GM21529 (cell line): ENCODE data around the gene PDE7B.

Experiments
- ATAC-seq: cut with Tn5 transposase; IDR thresholded peaks from one replicate; pipeline ENCODE4 v1.9.1; 2021; ENCODE audit not compliant: unreplicated experiment

PDE7B gene

DNA sequence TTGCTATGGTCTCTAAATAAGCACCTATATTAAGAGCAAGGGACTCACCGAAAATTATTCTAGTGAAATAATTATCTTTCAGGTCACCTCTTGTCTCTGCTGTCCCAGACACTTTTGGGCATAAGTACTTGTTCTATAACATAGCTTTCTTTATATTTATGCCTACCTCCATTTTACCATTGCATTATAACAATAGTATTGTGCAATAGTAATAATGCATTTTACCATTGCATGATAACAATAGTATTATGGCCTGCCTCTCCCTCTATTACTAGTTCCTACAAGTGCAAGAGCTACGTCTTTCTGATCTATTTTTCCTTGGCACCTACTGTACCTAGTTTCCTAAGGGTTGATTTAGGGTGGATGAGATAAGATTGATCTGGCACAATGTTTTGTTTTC, 169.2 kb downstream of the PDE7B start:
- no peak for ATAC-seq

DNA sequence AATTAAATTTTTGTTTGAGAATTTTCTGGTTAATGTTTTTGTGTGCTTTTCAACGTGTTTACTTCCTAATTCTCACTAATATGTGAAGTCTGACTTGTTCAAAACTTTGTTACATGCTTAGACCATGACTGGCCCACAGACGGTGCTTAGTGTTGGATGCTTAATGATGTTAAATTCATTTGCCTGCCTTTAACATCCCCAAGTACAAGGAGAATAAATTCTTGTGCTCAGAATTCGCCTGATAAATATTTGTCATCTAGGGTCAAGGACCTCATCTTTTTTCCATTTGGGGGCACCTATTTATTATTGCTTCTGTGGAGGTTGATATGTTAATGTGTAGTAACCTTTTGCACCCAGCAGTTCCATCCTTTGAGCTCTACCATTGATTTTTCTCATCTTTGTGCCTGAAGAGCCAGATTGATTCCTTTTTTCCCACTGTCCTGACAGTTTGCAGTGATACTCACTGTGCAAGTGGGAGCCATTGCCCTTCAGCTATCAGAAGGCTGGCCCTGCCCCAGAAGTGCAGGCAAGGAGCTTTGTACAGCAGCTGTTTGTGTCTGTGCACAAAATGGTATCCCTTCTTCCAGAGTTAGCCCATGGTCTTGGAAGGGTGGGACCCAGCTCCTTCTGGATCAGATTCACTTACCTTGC, 170.8 kb downstream of the PDE7B start:
- no peak for ATAC-seq

DNA sequence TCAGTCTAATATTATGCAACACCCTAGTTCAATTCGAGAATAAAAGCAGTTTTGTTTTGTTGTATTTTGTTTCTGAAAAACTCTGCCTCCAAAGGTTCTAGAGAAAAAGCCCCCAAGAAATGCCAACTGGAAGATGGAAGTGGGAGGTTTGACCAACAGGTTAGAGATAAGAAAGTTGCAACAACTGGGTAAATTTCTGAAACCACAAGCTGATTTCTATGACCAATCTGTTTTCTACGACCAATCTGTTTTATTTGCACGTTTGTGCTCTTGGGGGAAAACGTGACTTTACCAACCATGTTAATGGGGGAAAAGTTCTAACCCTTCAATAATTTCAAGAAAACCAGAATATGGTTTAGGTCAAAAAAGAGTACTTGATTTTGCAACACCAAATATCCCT, 173.2 kb downstream of the PDE7B start:
- ATAC-seq, result no peak

DNA sequence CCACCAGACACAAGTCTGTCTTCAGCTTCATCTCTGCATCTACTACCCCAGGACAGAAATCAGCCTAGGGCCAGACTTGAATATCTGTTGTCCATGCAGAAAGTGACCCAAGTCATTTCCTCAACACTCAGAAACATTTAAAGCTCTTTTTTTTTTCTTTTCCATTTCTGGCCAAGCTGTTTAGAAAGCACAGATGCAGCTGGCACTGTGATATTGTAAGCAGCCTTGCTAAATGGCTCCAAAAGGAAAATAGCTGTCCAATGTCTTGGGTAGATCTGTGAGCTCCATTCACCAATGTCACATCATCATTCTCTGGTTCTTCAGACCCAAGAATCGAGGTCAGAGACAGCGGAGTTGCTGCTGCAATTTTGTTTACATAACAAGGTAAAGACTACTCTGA, 174.2 kb downstream of the PDE7B start:
- ATAC-seq, result no peak

DNA sequence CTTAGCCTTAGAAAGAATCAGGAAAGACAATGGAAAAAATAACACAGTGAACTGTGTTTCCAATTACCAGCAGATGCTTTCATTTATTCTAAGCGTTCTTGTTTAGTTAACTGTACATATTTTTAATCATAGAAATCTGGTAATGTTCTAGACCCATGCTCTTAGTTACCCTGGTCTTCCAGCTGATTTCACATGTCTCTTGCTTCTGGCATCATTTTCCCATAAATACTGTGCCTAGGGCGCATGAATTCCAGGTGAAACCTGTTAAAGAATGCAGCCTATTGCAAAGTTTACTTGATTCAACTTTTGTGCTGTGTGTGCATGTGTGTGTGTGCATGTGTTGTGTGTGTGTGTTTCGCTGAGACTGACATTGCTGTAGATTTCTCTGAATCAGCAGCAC, 178.6 kb downstream of the PDE7B start:
- ATAC-seq, result no peak

DNA sequence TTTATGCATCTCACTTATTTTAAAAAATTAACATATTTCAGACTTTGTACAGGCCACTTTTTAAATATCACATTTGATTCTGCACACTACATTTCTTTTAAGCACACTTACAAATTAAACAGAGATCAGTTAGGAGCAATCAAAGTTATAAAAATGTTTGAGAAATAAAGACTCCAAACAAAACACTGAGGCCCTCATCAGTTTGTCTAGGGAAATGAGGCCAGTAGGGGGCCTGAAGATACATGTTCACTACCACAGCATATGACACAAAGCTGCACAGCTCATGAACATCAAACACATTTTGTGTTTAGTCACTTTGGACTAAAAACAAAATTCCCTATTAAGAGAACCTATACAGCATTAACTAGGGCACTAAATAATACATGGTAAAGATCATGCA, 180.5 kb downstream of the PDE7B start:
- ATAC-seq, result no peak

DNA sequence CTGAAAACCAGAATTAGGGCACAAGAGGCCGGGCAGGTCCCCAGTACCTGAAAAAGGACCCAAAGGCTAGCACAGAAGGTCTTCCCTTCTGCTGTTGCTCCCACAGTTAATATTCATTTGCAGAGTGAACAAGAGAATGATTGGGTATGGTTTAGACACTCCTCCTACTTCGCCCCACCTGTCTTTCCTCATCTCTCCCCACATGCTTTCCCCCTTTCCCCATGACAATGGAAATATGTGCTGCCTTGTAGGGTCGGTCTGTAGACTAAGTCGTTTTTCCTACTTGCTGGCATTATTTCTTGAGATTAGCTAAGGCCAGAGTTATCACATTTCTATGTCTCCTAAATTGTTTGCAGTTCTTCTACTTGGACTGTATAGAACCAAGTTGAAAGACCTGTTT, 181.9 kb downstream of the PDE7B start:
- ATAC-seq, result no peak

DNA sequence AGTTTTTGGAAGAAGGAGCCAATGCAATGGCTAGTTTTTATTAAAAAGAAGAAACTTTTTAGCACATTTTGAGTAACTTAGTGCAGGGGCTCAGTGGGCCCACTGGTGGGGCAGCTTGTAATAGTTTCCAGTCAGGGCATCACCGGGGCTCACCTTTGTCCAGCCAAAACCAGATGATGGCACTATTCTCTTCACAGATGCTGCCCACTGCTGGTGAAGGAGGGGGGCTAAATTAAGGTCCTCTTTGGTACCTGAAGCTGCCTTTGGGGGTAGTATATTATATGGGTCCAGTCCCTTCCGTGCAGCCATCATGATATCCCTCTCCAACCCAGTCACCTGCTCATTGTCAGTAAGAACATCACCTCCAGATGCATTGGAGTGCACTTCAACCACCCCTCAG, 182.9 kb downstream of the PDE7B start:
- no peak for ATAC-seq

DNA sequence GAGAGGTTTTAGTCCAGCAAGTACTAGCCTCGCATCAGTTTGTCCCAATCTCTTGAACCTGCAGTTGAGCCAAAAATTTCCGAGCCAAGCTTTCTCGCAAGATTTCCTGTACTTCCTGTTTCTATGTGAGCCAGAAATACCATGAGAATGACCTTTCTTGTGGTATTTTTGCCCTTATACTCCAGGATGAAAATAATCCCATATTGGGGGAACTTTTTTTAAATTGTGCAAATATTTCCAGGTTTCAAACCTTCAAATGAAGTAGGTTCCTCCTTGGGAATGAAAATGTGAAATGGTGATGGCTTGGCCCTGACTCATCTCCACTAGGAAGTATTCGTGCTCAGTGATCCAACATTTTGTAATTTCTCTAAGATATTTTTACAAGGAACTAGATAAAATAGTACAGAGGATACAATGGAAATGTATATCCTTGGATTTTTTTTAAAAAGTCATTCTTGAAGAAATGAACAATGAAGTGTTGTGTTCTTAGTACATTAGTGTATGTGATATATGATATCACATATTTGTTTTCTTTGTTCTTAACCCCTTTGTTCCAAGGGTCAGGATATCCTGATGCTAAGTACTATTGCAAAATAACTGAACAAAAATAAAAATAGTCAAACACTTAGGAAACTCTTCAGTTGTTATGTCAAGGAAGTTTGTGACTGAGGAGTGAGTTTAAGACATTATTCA, 184.0 kb downstream of the PDE7B start:
- no peak for ATAC-seq

DNA sequence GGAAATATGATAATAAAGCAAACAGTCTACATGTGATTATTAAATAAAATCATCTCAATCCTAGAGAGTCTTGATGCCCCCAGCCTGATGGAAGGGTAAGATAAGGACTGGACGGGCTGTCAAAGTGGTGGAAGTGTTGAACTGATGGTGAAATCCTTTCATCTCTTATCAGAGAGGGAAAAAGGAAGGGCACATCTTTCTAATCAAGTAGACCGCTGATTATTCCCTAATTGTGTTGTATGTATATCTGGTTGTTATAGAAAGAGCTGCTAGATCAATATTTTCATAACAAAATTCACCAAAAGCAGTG, 184.5 kb downstream of the PDE7B start:
- no peak for ATAC-seq

DNA sequence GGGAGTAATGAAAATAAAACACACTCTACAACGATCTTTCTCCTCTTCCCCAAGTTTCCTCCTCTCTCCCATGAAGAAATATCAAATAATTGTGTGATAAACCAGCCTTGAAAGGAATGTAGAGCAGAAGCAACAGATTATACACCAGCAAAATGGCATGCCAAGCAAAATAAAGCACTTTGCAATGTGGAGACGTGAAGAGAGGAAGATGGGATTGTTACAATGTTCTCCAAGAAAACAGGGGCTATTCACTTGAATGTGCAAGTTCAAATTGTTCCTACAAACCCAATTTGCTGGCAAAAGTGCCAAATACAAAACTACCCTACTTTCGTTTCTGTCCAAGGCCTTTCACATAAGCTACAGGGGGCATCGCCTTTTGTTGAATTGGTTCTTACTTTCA, 185.1 kb downstream of the PDE7B start:
- ATAC-seq, result no peak

DNA sequence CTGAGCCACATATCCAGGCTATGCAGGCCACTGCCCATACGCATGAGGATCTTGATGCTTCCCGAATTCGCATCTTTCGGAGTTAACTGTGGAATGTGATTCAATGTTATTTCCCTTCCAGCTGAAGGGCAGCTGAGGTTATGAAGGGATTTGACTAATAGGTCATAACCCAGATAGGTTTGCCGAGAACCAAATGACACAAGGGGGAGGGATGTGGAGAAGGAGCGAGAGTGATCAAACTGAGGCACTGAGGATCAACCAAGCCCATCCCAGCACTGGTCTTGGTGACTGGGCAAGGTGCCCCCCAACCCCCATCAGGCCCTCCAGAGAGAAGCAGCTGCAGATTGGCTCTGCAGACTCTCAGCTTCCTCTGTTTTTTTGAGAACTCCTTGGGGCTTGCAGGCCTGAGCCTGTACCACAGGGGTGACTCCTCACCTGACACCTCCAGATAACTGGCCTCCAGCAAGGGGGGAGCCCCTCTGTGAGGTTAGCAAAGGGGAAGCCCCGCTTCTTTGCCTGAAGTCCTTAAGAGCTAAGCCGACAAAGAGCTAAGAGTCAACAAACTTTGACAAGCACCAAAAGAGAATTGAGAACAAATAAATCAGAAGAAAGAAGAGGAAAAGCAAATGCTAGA, 185.9 kb downstream of the PDE7B start:
- ATAC-seq, result peak; percentile 76

DNA sequence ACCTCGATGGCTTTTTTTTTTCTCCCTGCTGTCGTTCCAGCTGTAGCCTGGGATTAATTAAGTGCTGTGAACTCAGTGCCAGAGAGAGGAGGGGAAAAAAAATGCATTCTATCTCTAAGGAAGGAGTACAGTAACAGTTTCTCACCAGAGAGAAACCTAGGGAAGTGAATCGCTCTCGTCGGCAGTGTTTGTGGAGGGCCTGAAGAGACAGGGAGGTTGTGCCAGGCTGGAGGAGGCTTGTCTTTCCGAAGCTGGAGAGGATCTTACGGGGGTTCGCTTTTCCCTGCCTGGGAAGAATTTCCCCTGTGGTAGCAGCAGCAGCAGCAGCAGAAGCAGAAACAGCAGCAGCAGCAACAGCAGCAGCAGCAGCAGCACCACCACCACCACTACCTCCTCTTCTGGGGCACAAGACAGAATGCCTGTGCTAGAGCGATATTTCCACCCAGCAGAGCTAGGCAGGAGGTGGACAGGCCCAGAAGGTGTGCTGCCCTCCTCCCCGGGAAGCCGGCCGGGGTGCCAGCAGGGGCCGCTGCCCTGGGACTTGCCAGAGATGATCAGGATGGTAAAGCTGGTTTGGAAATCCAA, 186.5 kb downstream of the PDE7B start:
- ATAC-seq, result no peak

DNA sequence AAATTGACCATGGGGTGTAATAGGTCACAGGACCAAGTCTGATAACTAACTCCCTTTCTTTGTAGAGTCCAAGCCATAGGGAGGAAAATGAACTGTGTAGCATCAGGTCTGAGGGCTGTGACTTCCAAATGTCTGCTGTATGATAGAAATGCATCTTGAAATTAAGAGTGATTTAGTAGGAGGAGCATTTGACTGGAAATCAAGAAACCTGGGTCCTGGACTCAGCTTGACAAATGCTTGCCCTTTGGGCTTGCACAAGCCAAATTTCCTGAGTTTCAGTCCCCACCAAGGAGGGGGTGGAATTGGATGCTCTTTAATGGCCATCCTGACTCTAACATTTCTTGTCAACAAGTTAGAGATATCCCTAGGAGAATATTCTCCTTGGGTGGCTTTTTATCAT, 187.0 kb downstream of the PDE7B start:
- ATAC-seq, result no peak

DNA sequence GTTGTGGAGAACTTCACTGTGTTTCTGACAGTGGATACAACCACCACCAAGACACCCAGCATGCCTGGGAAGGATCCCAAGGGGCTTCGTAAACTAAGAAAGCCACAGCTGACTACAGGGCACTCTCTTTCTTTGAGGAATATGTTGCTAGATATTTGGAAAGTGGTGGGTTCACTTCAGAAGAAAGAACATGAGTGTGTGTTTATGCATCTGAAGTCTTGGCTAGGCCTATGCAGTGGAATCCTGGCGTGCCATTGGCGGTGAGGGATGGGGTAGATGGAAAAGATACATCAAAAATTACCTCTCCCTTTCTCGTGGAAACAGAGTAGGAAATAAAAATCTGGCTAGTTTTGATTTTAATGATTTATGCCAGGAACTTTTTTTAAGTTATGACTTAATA, 187.7 kb downstream of the PDE7B start:
- ATAC-seq, result no peak

DNA sequence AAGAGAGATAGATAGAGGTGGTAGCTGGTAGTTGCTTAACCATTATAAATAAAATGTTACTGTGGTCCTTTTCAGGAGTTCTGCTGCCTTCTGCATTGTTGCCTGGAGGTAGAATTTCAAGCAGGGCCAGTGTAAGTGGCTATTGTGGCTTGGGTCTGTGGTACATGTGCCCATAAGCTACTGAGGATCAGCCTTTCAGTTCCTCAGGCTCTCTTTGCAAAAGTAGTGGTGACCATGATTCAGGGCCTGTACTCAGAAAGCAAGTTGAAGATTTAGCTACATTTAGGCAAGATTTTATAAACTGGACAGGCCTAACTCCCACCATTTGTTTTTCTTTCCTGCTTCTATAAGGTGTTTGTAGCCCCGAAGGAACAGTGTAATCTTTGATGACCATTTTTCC, 199.0 kb downstream of the PDE7B start:
- ATAC-seq, result no peak

DNA sequence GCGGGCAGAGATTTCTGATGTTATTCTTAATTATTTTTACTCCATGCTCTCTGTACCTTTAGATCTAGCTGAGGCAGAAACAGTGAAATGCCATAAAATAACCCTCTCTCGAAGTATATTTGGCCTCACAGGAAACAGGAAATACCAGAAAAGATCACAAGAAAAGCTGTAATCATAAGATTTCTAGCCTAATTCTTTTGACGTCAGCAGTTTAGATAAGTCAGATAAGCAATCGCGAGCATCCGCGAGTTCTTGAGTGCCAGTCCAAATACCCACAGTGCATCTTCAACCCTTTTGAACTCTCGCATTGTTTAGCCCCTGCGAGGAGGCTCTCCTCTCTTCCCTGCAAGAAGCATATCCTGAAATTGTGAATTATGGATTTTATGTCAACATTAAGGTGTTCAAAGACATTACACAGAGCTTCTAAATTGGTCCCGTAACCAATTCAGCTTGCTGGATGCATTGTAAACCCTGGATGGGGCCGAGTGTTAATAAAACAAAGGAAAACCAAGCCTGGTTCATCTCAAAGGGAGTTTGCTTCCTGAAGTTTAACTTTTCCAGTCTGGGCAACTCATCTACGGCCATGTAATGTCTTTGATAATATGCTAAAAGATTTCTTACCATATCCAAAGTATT, 199.8 kb downstream of the PDE7B start:
- ATAC-seq, result no peak

DNA sequence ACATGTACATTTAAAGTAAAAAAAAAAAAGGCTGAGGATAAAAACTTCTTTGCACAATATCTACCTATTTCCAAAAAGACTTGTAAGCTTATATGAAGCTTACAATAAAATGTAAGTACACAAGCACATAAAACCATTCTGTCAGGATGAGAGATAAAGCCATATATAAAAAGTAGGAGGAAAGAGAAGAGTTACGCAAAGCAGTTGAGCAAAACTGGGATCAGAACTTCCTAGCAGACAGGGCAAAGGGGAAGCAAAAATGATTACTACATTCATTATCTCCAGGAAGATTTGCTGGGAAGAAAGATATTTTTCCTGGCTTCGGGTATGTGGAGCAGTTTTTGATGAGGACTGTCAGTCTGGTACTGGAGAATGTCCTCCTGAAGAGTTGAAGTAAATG, 200.5 kb downstream of the PDE7B start:
- no peak for ATAC-seq

DNA sequence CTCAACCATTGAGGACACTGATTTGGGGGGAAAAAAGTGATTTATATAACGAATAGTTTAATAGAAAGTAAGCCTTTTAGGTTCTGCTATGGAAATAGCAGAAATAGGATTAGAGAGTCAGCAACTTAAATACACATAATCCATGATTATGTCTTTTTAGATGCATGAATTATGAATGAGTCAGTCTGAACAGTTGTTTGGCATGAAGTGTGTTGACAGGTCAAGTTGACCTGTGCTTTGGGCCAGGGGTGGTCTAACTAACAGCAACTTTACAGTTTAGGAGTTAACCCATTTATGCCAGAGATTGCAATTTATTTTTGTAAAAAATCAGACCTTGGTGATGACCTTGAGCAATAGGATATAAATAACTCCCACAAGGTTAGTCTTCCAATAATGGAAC, 207.4 kb downstream of the PDE7B start:
- ATAC-seq, result no peak

DNA sequence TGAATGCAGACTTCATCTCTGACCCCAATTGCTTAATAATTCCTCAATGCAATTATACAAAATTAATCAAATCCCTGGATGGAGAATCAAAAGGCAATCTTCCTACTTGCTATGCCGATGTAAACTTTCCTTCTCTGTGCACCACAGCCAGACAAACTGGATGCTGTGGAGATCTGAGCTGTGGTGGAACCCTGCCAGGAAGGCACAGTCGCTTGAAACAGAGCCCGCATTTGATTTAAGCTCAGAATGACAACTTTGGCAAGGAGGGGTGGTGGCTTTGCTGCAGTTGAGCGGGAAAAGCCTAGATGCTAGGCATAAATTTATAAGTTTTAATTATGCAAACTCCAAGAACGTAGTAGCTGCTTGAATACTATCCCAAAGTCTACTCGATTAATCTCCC, 207.8 kb downstream of the PDE7B start:
- ATAC-seq, result no peak

DNA sequence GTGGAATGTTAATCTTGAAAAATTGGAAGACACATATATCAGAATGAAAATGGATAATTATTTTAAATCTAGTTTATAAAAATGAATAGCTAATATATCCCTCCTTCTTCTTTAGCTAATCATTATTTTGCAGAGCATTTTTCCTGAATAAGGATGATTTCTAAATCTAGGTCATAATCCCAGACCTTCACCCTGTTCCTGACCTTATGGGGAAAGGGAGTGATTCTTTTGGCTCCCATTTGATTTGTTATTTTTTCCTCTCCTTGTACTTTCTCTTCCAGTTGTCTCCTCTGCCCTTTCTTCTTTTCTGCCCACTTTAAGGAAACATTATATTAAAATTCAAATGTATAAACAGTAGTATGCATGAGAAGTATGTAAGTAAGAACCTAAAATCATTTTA, 208.6 kb downstream of the PDE7B start:
- ATAC-seq, result no peak

DNA sequence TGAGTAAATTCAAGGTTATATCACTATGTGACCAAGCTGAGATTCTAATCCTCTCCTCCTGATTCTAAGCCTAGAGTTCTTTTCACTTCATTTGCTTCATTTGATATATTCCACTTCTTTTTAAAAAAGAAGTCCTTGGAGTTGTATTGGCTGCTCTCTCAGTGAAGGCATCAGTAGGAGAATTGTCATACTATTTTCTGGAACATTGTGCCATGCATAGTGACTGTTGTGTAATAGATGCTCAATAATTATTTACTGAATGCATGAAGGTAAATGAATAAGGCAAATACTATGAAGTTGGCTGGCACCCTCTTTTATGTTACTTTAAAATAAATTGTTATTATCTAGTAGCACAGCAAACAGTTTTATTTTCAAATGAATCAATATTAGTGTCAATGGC, 209.3 kb downstream of the PDE7B start:
- ATAC-seq, result no peak
